Measurements from ENCODE around the gene LRRFIP2.

- TF ChIP-seq CTCF (IDR thresholded peaks at IDR 0.05 in 4 of 5, conservative IDR thresholded peaks at IDR 0.05 in 1 of 5) (no peak), POLR2A (IDR thresholded peaks at IDR 0.05) (no peak)
These were observed 87.5 kb downstream of the LRRFIP2 start for GRCh38 chr3:37086918-37087317.

All from gastrocnemius medialis (tissue), 4 donors.